Measurements from ENCODE around the gene CLVS2. TPM values are rescaled to one million over a fixed set of nuclear protein-coding genes. Genes with fewer than 3 reads are reported as not detected.

CLVS2 gene
- total RNA-seq, 2 experiments from 2014 or later = not detected

GRCh38 chr6:123036648-123037047 lies 40.6 kb downstream of the CLVS2 start:
- DNase-seq = no peak
- Mint-ChIP-seq H3K4me1 (ENCODE audit: low read depth) (no peaks in the 10 kb centered on the region), H3K27me3 (ENCODE audit: low read depth) (no peaks in the 10 kb centered on the region), H3K9me3 (peaks cover 2% of the 10 kb centered on the region), H3K36me3 (ENCODE audit: low read depth) (no peaks in the 10 kb centered on the region), H3K27ac (no peak overlapping the region), H3K4me3 (no peak overlapping the region)
- intact Hi-C loops (cut with micrococcal nuclease) = no loop called here
- CTCF ChIA-PET = no interaction called here

- no peaks in the 10 kb centered on the region for H3K36me3 Mint-ChIP-seq (ENCODE audit: low read depth)
- CTCF ChIA-PET = no interaction called here
- DNase-seq = no peak
- H3K4me3 Mint-ChIP-seq = no peak overlapping the region
- intact Hi-C loops (cut with micrococcal nuclease) = no loop called here
- H3K27me3 Mint-ChIP-seq (ENCODE audit: low read depth) = no peaks in the 10 kb centered on the region
- no peak overlapping the region for H3K27ac Mint-ChIP-seq
- no peaks in the 10 kb centered on the region for H3K4me1 Mint-ChIP-seq (ENCODE audit: low read depth)
- peaks cover 2% of the 10 kb centered on the region for H3K9me3 Mint-ChIP-seq
These were observed 43.4 kb downstream of the CLVS2 start for GRCh38 chr6:123039431-123039830.

GRCh38 chr6:123042401-123042800 lies 46.4 kb downstream of the CLVS2 start:
- intact Hi-C loops (cut with micrococcal nuclease) = no loop called here
- no peaks in the 10 kb centered on the region for H3K9me3 Mint-ChIP-seq
- no peak for DNase-seq
- CTCF ChIA-PET = no interaction called here
- no peaks in the 10 kb centered on the region for H3K27me3 Mint-ChIP-seq (ENCODE audit: low read depth)
- no peaks in the 10 kb centered on the region for H3K4me1 Mint-ChIP-seq (ENCODE audit: low read depth)
- H3K36me3 Mint-ChIP-seq (ENCODE audit: low read depth) = no peaks in the 10 kb centered on the region
- no peak overlapping the region for H3K27ac Mint-ChIP-seq
- H3K4me3 Mint-ChIP-seq = no peak overlapping the region

- Mint-ChIP-seq H3K36me3 (ENCODE audit: low read depth) (no peaks in the 10 kb centered on the region), H3K9me3 (no peaks in the 10 kb centered on the region), H3K4me3 (no peak overlapping the region), H3K27me3 (ENCODE audit: low read depth) (no peaks in the 10 kb centered on the region), H3K27ac (no peak overlapping the region), H3K4me1 (ENCODE audit: low read depth) (no peaks in the 10 kb centered on the region)
- DNase-seq = no peak
- intact Hi-C loops (cut with micrococcal nuclease) = no loop called here
- CTCF ChIA-PET = no interaction called here
These were observed 48.4 kb downstream of the CLVS2 start for GRCh38 chr6:123044341-123044860.

- DNase-seq = no peak
- no peak overlapping the region for H3K4me3 Mint-ChIP-seq
- no peaks in the 10 kb centered on the region for H3K27me3 Mint-ChIP-seq (ENCODE audit: low read depth)
- no peak overlapping the region for H3K27ac Mint-ChIP-seq
- CTCF ChIA-PET = no interaction called here
- no peaks in the 10 kb centered on the region for H3K36me3 Mint-ChIP-seq (ENCODE audit: low read depth)
- no peaks in the 10 kb centered on the region for H3K9me3 Mint-ChIP-seq
- H3K4me1 Mint-ChIP-seq (ENCODE audit: low read depth) = no peaks in the 10 kb centered on the region
- intact Hi-C loops (cut with micrococcal nuclease) = no loop called here
These were observed 57.7 kb downstream of the CLVS2 start for GRCh38 chr6:123053602-123054225.

GRCh38 chr6:123055256-123055655 lies 59.2 kb downstream of the CLVS2 start:
- CTCF ChIA-PET = no interaction called here
- Mint-ChIP-seq H3K27ac (no peak overlapping the region), H3K36me3 (ENCODE audit: low read depth) (no peaks in the 10 kb centered on the region), H3K9me3 (no peaks in the 10 kb centered on the region), H3K27me3 (ENCODE audit: low read depth) (no peaks in the 10 kb centered on the region), H3K4me3 (no peak overlapping the region), H3K4me1 (ENCODE audit: low read depth) (no peaks in the 10 kb centered on the region)
- DNase-seq = no peak
- intact Hi-C loops (cut with micrococcal nuclease) = no loop called here

- no peak overlapping the region for H3K4me3 Mint-ChIP-seq
- no peaks in the 10 kb centered on the region for H3K9me3 Mint-ChIP-seq
- no peak for DNase-seq
- H3K36me3 Mint-ChIP-seq (ENCODE audit: low read depth) = no peaks in the 10 kb centered on the region
- CTCF ChIA-PET = no interaction called here
- intact Hi-C loops (cut with micrococcal nuclease) = no loop called here
- no peaks in the 10 kb centered on the region for H3K27me3 Mint-ChIP-seq (ENCODE audit: low read depth)
- H3K27ac Mint-ChIP-seq = no peak overlapping the region
- H3K4me1 Mint-ChIP-seq (ENCODE audit: low read depth) = no peaks in the 10 kb centered on the region
These were observed 66.6 kb downstream of the CLVS2 start for GRCh38 chr6:123062670-123063069.

GRCh38 chr6:123064038-123064437 lies 68.0 kb downstream of the CLVS2 start:
- Mint-ChIP-seq H3K27ac (no peak overlapping the region), H3K9me3 (no peaks in the 10 kb centered on the region), H3K36me3 (ENCODE audit: low read depth) (no peaks in the 10 kb centered on the region), H3K4me3 (no peak overlapping the region), H3K4me1 (ENCODE audit: low read depth) (no peaks in the 10 kb centered on the region), H3K27me3 (ENCODE audit: low read depth) (no peaks in the 10 kb centered on the region)
- intact Hi-C loops (cut with micrococcal nuclease) = no loop called here
- CTCF ChIA-PET = no interaction called here
- no peak for DNase-seq

- Mint-ChIP-seq H3K4me3 (no peak overlapping the region), H3K9me3 (no peaks in the 10 kb centered on the region), H3K27me3 (ENCODE audit: low read depth) (no peaks in the 10 kb centered on the region), H3K4me1 (ENCODE audit: low read depth) (no peaks in the 10 kb centered on the region), H3K27ac (no peak overlapping the region), H3K36me3 (ENCODE audit: low read depth) (no peaks in the 10 kb centered on the region)
- intact Hi-C loops (cut with micrococcal nuclease) = no loop called here
- DNase-seq = no peak
- CTCF ChIA-PET = no interaction called here
These were observed 78.6 kb downstream of the CLVS2 start for GRCh38 chr6:123074616-123075015.

- CTCF ChIA-PET = no interaction called here
- Mint-ChIP-seq H3K4me3 (no peak overlapping the region), H3K27ac (no peak overlapping the region), H3K27me3 (ENCODE audit: low read depth) (no peaks in the 10 kb centered on the region), H3K36me3 (ENCODE audit: low read depth) (no peaks in the 10 kb centered on the region), H3K4me1 (ENCODE audit: low read depth) (no peaks in the 10 kb centered on the region), H3K9me3 (peaks cover 2% of the 10 kb centered on the region)
- intact Hi-C loops (cut with micrococcal nuclease) = no loop called here
- no peak for DNase-seq
These were observed 89.4 kb downstream of the CLVS2 start for GRCh38 chr6:123085403-123085802.

- no peak overlapping the region for H3K4me3 Mint-ChIP-seq
- H3K36me3 Mint-ChIP-seq (ENCODE audit: low read depth) = no peaks in the 10 kb centered on the region
- H3K4me1 Mint-ChIP-seq (ENCODE audit: low read depth) = no peaks in the 10 kb centered on the region
- intact Hi-C loops (cut with micrococcal nuclease) = no loop called here
- DNase-seq = no peak
- CTCF ChIA-PET = no interaction called here
- no peak overlapping the region for H3K27ac Mint-ChIP-seq
- peaks cover 2% of the 10 kb centered on the region for H3K9me3 Mint-ChIP-seq
- H3K27me3 Mint-ChIP-seq (ENCODE audit: low read depth) = no peaks in the 10 kb centered on the region
These were observed 93.2 kb downstream of the CLVS2 start for GRCh38 chr6:123089226-123089625.

GRCh38 chr6:123091091-123091895 lies 95.3 kb downstream of the CLVS2 start:
- H3K4me1 Mint-ChIP-seq (ENCODE audit: low read depth) = no peaks in the 10 kb centered on the region
- no peak for DNase-seq
- no peaks in the 10 kb centered on the region for H3K36me3 Mint-ChIP-seq (ENCODE audit: low read depth)
- CTCF ChIA-PET = no interaction called here
- no peak overlapping the region for H3K27ac Mint-ChIP-seq
- intact Hi-C loops (cut with micrococcal nuclease) = no loop called here
- no peaks in the 10 kb centered on the region for H3K27me3 Mint-ChIP-seq (ENCODE audit: low read depth)
- H3K9me3 Mint-ChIP-seq = peaks cover 2% of the 10 kb centered on the region
- H3K4me3 Mint-ChIP-seq = no peak overlapping the region

GRCh38 chr6:123091896-123092271 lies 95.8 kb downstream of the CLVS2 start:
- no peak for DNase-seq
- Mint-ChIP-seq H3K27ac (no peak overlapping the region), H3K27me3 (ENCODE audit: low read depth) (no peaks in the 10 kb centered on the region), H3K36me3 (ENCODE audit: low read depth) (no peaks in the 10 kb centered on the region), H3K4me3 (no peak overlapping the region), H3K4me1 (ENCODE audit: low read depth) (no peaks in the 10 kb centered on the region), H3K9me3 (no peaks in the 10 kb centered on the region)
- intact Hi-C loops (cut with micrococcal nuclease) = no loop called here
- CTCF ChIA-PET = no interaction called here

All from activated naive CD4-positive, alpha-beta T cell treated with anti-CD3 and anti-CD28 coated beads for 36 hours (primary cell).